H1 (cell line): ENCODE results near the gene DPH1. TPM values are rescaled to one million over a fixed set of nuclear protein-coding genes. Genes with fewer than 3 reads are reported as not detected.

Experiments used
- CREB1 ChIP-seq: IDR thresholded peaks from 2 replicates; pipeline ENCODE4 v1.6.1; 2012; ENCODE audit warnings: inconsistent platforms
- GABPA ChIP-seq: IDR thresholded peaks from 2 replicates; pipeline ENCODE4 v1.6.1; 2011; ENCODE audit warnings: mild to moderate bottlenecking, low read length, moderate library complexity, borderline replicate concordance; ENCODE audit not compliant: insufficient read depth
- polyA plus RNA-seq, 7 experiments: library from polyadenylated mRNA; depleted of rRNA in 3 of 7; stranded (reverse) in 5 of 7; unstranded in 2 of 7; fragments of >200 nt in 5 of 7; fragments of 200-250 nt in 2 of 7; gene quantifications; 1 replicate in 5 of 7; 2 replicates in 1 of 7; 4 replicates in 1 of 7; pipeline versions ENCODE4 v1.2.1 to v1.2.3, GENCODE V29; 2011 to 2013; ENCODE audit warnings: missing spikeins in 2 of 7, mixed read lengths in 2 of 7
- total RNA-seq: library from RNA; stranded (reverse); fragmentation: NEBNext Ultra II Directional; extraction: Animal tissue kit (Norgen Biotek cat#: 25700); gene quantifications from 2 replicates; pipeline ENCODE4 v1.2.1, GENCODE V29; 2021
- TF ChIP-seq, protein P1 (sequence below): IDR thresholded peaks from 2 replicates; pipeline ENCODE4 v1.6.1; 2012; ENCODE audit warnings: inconsistent platforms

DPH1 gene
- total and polyA plus RNA-seq, 2 of the 8 experiments (the other 6 are each of a cell fraction or from before 2014, with no cell fraction given): 24.9 to 30.0 TPM

DNA sequence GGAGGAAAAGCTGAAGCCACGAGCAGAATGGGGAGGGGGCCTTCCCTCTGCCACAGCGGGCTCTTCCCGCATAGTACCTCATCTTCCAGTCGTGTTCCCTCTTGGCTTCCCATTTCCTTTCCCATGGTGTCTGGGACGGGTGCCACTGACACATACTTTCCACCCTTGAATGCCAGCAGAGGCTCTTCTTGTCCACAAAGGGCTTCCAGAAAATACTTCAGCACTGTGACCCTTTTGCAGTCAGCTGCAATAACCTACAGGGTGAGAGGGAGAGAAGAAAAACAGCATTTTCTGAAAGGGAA, 55.6 kb downstream of the DPH1 start (continued):
- TF ChIP-seq, protein P1, sequence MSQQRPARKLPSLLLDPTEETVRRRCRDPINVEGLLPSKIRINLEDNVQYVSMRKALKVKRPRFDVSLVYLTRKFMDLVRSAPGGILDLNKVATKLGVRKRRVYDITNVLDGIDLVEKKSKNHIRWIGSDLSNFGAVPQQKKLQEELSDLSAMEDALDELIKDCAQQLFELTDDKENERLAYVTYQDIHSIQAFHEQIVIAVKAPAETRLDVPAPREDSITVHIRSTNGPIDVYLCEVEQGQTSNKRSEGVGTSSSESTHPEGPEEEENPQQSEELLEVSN: no peak
- TF ChIP-seq GABPA (no peak), CREB1 (no peak)
- TF ChIP-seq, all 59 proteins: peak for 0
